WI38 (cell line): ENCODE measurements around the gene EPHB2.

Experiments used
- H3K4me3 ChIP-seq: 2 replicates; pipeline ENCODE4 v1.5.1; 2011; ENCODE audit warnings: low read depth, mild to moderate bottlenecking, control low read depth, low read length
- TF ChIP-seq, protein P1 (sequence below): IDR thresholded peaks from 2 replicates; pipeline ENCODE4 v1.5.1; 2012; ENCODE audit warnings: low read depth, mild to moderate bottlenecking, control low read depth, low read length

The EPHB2 gene

DNA sequence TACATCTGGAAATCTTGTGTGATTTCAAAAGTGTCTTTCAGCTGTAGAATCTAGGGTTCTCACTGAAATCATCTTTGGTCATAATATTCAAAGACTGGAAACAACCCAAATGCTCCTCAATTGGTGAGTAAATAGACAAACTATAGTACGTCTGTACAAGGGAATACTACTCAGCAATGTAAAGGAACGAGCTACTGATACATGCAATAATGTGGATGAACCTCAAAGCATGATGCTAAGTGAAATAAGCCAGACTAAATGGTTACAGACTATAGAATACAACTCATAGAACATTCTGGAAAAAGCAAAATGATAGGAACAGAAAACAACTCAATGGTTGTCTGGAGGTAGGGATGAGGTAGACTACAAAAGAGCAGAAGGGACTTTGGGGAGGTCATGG lies 259.5 kb downstream of the EPHB2 start:
- H3K4me3 ChIP-seq: no peak overlapping the region
- TF ChIP-seq, protein P1, sequence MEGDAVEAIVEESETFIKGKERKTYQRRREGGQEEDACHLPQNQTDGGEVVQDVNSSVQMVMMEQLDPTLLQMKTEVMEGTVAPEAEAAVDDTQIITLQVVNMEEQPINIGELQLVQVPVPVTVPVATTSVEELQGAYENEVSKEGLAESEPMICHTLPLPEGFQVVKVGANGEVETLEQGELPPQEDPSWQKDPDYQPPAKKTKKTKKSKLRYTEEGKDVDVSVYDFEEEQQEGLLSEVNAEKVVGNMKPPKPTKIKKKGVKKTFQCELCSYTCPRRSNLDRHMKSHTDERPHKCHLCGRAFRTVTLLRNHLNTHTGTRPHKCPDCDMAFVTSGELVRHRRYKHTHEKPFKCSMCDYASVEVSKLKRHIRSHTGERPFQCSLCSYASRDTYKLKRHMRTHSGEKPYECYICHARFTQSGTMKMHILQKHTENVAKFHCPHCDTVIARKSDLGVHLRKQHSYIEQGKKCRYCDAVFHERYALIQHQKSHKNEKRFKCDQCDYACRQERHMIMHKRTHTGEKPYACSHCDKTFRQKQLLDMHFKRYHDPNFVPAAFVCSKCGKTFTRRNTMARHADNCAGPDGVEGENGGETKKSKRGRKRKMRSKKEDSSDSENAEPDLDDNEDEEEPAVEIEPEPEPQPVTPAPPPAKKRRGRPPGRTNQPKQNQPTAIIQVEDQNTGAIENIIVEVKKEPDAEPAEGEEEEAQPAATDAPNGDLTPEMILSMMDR: no peak
